ENCODE data around the gene CDKN2D. TPM values are rescaled to one million over a fixed set of nuclear protein-coding genes. Genes with fewer than 3 reads are reported as not detected.

CDKN2D gene
- total and polyA plus RNA-seq, 2 of the 13 experiments (the other 11 are each of a cell fraction or from before 2014, with no cell fraction given) = 5.4 to 8.6 TPM

DNA sequence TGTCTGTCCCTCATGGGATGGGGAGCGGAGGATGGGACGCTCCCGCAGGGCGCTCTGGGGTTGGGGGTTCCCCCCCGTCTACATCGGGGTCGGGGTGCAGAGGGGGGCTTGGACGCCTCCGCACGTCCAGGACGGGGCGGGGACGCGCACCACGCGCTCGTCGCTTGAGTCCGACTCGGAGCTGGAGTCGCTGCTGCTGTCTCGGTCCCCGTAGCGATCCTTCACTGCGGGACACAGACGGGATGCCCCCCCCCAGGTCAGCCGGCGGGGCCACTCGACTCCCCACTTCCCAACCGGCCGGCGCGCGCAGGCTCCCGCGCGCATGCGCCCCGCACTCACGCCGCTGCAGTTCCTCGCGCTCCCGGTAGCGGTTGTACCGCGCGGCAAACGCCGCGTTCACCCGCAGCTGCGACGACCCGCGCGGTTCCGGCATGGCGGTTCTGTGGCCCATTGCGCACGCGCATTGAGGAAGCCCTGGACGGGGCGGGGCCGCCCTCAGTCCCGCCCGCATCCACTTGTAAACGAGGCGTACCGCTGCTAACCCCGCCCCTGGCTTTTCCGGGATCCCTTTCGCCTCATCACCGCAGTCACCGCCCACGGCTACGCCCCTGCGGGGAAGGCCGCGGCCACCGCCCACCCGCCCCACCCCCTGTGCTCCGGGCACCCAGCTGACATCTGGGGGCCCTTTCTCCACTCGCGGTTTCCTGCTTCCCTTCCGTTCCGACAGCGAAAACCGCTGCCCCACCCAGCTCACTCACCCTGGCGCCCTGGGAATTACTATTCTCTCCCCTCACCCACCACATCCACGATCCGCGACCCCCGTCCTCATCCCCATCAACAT lies 3.0 kb downstream of the CDKN2D start, which contains the start of gene KRI1:
KRI1 (minus strand) TSS at position 444 of the 841 bp plus-strand sequence; CDS start at position 433, 11 bp downstream.
- H3K36me3 ChIP-seq (replicated peaks in 1 of 2; ENCODE audit: control insufficient read depth in 1 of 2, insufficient read depth in 2 of 2, low read length in 2 of 2) = peaks cover 1 to 3% of the 10 kb centered on the region in 2 experiments; a peak in 1 of 5 replicates
- TF ChIP-seq GMEB2 (CRISPR knock-in tag; IDR thresholded peaks at IDR 0.05; ENCODE audit: low read depth) (no peak), ZBTB8A (CRISPR knock-in tag; IDR thresholded peaks at IDR 0.05; ENCODE audit: borderline replicate concordance, low read depth) (no peak), TARDBP (CRISPR knock-in tag; IDR thresholded peaks at IDR 0.05) (0 out of 2 replicates have a peak, but pooled peaks have one; percentile 27), ZBTB44 (CRISPR knock-in tag; IDR thresholded peaks at IDR 0.05) (peak; percentile 96), KLF15 (CRISPR knock-in tag; IDR thresholded peaks at IDR 0.05; ENCODE audit: borderline replicate concordance) (0 out of 2 replicates have a peak, but pooled peaks have one; percentile 58), ZEB1 (IDR thresholded peaks at IDR 0.05; ENCODE audit: insufficient replicate concordance, low read depth) (no peak), POLR2G (IDR thresholded peaks at IDR 0.05; ENCODE audit: low read depth, low read length) (peak; percentile 84), ZNF646 (CRISPR knock-in tag; IDR thresholded peaks at IDR 0.05) (no peak)
- TF ChIP-seq, protein P1, sequence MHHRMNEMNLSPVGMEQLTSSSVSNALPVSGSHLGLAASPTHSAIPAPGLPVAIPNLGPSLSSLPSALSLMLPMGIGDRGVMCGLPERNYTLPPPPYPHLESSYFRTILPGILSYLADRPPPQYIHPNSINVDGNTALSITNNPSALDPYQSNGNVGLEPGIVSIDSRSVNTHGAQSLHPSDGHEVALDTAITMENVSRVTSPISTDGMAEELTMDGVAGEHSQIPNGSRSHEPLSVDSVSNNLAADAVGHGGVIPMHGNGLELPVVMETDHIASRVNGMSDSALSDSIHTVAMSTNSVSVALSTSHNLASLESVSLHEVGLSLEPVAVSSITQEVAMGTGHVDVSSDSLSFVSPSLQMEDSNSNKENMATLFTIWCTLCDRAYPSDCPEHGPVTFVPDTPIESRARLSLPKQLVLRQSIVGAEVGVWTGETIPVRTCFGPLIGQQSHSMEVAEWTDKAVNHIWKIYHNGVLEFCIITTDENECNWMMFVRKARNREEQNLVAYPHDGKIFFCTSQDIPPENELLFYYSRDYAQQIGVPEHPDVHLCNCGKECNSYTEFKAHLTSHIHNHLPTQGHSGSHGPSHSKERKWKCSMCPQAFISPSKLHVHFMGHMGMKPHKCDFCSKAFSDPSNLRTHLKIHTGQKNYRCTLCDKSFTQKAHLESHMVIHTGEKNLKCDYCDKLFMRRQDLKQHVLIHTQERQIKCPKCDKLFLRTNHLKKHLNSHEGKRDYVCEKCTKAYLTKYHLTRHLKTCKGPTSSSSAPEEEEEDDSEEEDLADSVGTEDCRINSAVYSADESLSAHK (CRISPR knock-in tag; IDR thresholded peaks at IDR 0.05; ENCODE audit: borderline replicate concordance) = peak; percentile 52; the same call in 1 of the 2 replicates

More for the DNA sequence above, 3.0 kb downstream of the CDKN2D start, which contains the start of gene KRI1:
- Histone ChIP-seq H2AFZ (ENCODE audit: low read length) (no peak within 1 kb of the TSS), H3K27ac (ENCODE audit: extremely low read length, insufficient read depth, low read length) (peak within 1 kb of the TSS; percentile 80), H4K20me1 (ENCODE audit: insufficient read depth, low read length) (no peaks in the 10 kb centered on the region), H3K9ac (ENCODE audit: insufficient read depth, low read depth, low read length) (peak within 1 kb of the TSS; percentile 91), H3K4me1 (ENCODE audit: insufficient read depth, low read length) (peaks cover 41% of the 10 kb centered on the region), H3K79me2 (ENCODE audit: insufficient read depth, low read length) (peaks cover 10% of the 10 kb centered on the region), H3K4me2 (ENCODE audit: low read depth, low read length) (peak within 1 kb of the TSS; percentile 84), H3K9me3 (ENCODE audit: low read length) (no peaks in the 10 kb centered on the region), H3K4me3 (replicated peaks in 1 of 3; ENCODE audit: insufficient read depth in 1 of 3, low read depth in 2 of 3, low read length in 3 of 3) (peak within 1 kb of the TSS; percentile 82 to 86 (median 85)), H3K27me3 (ENCODE audit: control insufficient read depth in 1 of 2, insufficient read depth in 2 of 2, low read length in 2 of 2) (no peaks in the 10 kb centered on the region)
- FAIRE-seq = peak; percentile 80
- ChIA-PET POLR2A (interaction anchor here (1.0 to 1.6 kb wide), 2 partner anchors 9 to 11 kb away, joined by 3 to 4 read pairs; no protein-coding TSS in a partner anchor), CTCF (ENCODE audit: low intra/inter-chr PET ratio, low total read pairs) (no interaction called here)
- ATAC-seq = peak; percentile 67
- in situ Hi-C loops (cut with HindIII; ENCODE audit: extremely low pct_ligation_motif_present, low pct_unique_long_range_greater_than_20kb) = no loop called here
- BruUV-seq (replicated peaks) = TSS peak; percentile 54
- WGBS (ENCODE audit: low lambda C conversion rate) = 9% methylated on average over 13 of the region's 94 CpGs
- DNase-seq (ENCODE audit: low spot score) = peak; percentile 93
- intact Hi-C loops (cut with micrococcal nuclease; ENCODE audit: unreplicated experiment) = no loop called here

All from HepG2 (cell line).